ENCODE measurements around the gene FAM47E.

GRCh38 chr4:76240236-76240635 lies 11.3 kb upstream of the FAM47E start:
- TF ChIP-seq ZBTB49 (CRISPR knock-in tag; IDR thresholded peaks at IDR 0.05; ENCODE audit: borderline replicate concordance) (no peak), SIN3A (IDR thresholded peaks at IDR 0.05; ENCODE audit: borderline replicate concordance in 2 of 2, control insufficient read depth in 1 of 2, low read depth in 2 of 2, low read length in 2 of 2) (no peak), SIN3B (IDR thresholded peaks at IDR 0.05; ENCODE audit: low read depth) (no peak), SREBF2 (CRISPR knock-in tag; IDR thresholded peaks at IDR 0.05) (no peak), ZNF583 (CRISPR knock-in tag; IDR thresholded peaks at IDR 0.05) (no peak)
